Measurements from ENCODE around the gene EIF4B.
A peak's percentile ranks its signal among the peaks of the same experiment; 100 is the strongest.
"Not testable (repeated sequence)": the region's sequence is repeated elsewhere in the genome, so short reads cannot be mapped to it uniquely, and the experiment has no call there.

Gene EIF4B

GRCh38 chr12:53005986-53006809 lies at the start of gene EIF4B:
Gene EIF4B (plus strand): TSS chr12:53006456. CDS start chr12:53006484, 28 bp downstream.
- DNase-seq = peak; percentile 100

GRCh38 chr12:52956987-52957386 lies 49.3 kb upstream of the EIF4B start:
- DNase-seq = no peak

DNA sequence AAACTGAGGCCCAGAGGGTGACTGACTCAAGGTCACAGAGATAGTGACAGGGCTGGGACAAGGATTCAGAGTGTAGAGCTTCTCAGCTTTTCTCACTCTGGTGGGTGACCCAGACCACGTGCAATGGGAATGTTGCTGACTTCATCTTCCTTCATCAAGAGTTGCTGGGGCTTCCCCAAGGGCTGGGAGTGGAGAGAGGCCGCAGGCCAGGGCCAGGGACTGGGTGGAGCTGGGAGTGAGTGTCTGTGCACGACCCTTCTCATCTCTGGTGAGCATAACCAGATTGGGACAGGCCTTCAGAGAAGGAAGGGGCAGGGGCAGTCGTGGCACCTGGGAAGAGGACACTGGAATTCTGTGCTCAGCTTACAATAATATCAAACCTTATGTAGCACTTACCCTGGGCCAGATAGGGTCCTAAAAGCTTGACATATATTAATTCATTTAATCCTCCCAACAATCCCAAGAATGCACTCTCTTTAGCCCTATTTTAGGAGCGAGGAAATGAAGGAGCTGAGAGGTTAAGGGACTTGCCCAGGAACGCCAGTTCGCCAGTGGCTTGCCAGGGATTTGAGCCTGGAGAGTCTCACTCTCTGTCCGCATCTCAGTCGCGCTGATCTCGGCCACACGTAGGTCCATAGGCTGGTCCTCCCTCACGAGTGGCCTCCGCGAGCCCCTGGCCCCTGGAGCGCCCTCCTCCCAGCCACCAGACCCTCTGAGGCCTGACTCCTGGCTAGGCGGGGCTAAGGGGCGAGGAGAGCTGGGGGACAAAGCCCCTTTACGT lies 41.5 kb upstream of the EIF4B start:
- no peak for DNase-seq

DNA sequence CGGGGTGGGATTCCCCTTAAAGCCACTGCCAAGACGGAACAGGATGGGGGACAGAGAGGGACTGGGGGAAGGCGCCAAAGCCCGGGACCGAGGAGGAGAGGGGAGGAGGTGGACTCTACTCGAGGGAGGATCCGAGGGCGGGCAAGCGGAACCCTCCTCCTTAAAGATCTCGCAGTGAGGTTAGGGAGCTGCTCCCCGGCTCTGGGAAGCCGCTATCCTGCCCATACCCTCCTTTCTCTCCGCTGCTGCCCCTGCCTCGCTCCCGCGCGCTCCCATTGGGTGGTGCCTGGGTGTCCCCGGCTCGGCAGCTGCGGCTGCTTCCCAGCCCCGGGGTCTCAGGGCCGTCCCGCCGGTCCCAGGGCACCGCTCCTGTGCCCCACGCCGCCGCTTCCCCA lies 40.9 kb upstream of the EIF4B start:
- DNase-seq = no peak

DNA sequence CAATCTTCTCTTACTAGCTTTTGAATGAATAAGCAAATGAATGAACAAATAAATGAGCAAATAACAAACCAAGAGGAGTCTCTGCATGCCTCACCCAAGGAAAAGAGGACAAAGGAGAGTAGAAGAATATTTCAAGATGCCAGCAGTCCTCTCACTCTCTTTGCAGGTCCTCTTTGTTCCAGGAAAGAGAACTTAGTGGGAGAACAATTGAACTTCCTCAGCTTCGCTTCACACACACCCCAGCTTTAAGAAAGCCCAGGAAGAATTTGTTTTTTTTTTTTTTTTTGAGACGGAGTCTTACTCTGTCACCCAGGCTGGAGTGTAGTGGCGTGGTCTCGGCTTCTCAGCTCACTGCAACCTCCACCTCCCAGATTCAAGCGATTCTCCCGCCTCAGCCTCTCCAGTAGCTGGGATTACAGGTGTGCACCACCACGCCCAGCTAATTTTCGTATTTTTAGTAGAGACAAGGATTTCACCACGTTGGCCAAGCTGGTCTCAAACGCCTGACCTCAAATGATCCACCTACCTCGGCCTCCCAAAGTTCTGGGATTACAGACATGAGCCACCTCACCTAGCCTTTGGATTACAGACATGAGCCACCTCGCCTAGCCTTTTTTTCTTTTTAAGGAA lies 37.0 kb upstream of the EIF4B start:
- DNase-seq = no peak

GRCh38 chr12:52969828-52970569 lies 36.3 kb upstream of the EIF4B start:
- DNase-seq = no peak

GRCh38 chr12:52971679-52972329 lies 34.5 kb upstream of the EIF4B start:
- no peak for DNase-seq

DNA sequence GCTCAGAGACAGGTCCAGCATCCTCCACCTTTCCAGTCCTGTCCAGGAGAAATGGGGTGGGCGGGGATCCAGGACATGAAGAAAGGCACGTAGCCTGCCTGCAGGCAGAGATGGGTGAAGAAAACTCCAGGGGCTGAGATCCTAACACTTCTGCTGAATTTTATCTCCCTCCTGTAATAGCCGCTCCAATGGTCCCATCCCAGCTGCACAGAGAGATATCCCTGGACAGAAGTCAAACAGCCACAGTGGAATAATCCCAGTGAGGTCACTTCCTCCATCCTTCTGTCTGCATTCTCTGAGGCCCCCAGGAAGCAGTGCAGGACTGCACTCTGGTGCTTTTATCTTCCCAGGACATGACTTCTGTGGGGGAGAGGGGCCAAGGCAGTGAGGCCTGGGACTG lies 31.1 kb upstream of the EIF4B start:
- DNase-seq = no peak

DNA sequence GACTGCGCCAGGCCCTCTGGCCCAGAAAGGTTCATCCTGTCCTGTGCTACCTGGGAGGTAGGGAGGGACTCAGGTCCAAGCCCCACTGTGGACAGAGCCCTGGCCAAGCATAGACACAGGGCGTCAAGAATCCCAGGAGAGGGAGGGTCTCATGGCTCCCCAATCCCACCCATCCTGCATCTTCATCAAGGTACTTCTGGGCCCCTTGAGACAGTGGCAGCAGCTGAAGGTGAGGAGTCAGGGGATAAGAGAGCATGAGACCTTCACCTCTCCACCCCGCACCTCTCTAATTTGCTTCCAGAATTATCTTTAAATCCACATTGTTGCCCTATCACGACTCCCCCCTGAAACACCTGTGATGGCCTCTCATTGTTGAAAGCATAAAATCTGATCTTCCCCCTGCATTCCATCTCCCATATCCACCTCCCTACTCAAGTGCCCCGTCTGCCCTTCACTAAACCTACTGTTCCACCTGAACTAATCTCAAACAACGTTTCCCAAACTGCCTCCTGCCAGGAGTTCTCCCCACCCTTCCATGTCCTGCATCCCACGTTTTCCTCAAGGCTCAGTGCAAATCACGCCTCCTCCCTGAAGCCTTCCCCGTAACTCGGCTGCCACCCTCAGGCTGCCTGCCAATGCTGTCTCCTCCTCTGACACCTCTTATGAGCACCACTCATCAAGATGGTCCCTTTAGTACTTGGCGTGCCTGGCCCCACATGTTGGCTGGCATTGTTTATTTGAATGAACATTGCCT lies 30.3 kb upstream of the EIF4B start:
- peak; percentile 55 for DNase-seq

GRCh38 chr12:52976574-52977071 lies 29.6 kb upstream of the EIF4B start:
- no peak for DNase-seq

GRCh38 chr12:52977170-52977569 lies 29.1 kb upstream of the EIF4B start:
- no peak for DNase-seq

GRCh38 chr12:52980096-52980649 lies 26.1 kb upstream of the EIF4B start:
- no peak for DNase-seq

GRCh38 chr12:52980650-52981423 lies 25.4 kb upstream of the EIF4B start:
- peak; percentile 96 for DNase-seq

DNA sequence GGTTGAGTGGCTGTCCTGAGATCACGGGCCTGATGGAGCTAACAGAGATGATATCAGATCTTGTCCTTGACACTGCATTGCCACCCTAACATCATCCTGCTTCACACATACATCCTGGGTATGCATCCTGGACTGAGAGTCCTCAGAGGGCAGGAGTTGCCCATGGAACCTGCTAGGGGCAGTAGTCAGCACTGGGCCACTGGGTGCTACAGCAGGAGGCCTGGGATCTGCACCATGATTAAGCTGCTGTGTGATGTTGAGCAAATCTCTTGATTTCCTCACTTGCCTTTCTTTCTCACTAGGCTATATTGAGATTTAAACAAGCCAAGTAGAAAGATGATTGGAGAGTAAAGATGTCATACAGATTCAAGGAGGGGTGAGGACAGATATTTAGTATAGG lies 22.1 kb upstream of the EIF4B start:
- no peak for DNase-seq

DNA sequence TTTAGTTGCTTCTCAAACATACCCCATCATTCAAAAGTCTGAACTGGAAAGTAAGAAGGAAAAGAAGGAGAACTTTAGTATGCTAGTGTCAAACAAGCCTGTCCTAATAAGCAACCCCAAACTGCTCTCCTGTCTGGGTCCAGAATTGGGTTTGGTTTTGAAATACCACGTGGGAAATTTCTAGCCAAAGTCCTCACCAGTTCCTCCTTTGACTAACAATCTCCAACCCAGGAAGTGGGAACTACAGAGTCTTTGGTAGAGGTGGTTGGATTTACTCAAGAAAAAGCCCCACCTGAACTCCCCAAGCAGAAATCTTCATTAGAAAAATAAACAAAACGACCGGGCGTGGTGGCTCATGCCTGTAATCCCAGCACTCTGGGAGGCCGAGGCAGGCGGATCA lies 17.4 kb upstream of the EIF4B start:
- DNase-seq = no peak

- DNase-seq = no peak
Measured at GRCh38 chr12:52990206-52990605, 16.1 kb upstream of the EIF4B start.

DNA sequence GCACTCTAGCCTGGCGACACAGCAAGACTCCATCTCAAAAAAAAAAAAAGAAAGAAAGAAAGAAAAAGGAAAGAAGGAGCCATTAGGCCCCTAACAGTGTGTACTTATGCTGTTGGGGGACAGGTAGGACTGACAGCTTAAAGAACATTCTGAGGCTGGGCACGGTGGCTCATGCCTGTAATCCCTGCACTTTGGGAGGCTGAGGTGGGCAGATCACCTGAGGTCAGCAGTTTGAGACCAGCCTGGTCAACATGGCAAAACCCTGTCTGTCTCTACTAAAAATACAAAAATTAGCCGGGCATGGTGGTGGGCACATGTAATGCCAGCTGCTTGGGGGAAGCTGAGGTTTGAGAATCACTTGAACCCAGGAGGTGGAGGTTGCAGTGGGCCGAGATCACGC lies 14.0 kb upstream of the EIF4B start:
- not testable (repeated sequence) for DNase-seq

GRCh38 chr12:52992699-52993557 lies 13.3 kb upstream of the EIF4B start:
- DNase-seq = no peak

- DNase-seq = no peak
Measured at GRCh38 chr12:52993558-52993869, 12.7 kb upstream of the EIF4B start.

DNA sequence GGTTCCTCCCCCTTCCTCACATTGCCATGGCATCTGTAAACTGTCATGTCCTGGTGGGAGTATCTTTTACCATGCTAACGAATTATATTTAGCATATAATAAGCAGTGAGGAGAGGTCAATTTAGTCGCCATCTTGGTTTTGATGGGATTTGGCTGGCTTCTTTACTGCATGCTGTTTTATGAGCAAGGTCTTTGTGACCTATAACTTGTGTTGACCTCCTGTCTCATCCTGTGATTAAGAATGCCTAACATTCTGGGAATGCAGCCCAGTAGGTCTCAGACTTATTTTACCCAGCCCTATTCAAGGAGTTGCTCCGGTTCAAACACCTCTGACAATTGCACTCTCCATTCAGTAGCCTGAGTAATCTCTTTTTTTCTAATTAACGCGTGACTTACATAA lies 2.1 kb upstream of the EIF4B start:
- no peak for DNase-seq
